T-helper 9 cell (primary cell): ENCODE data around the gene PARP9.
A peak's percentile ranks its signal among the peaks of the same experiment; 100 is the strongest.
"Not testable (repeated sequence)": the region's sequence is repeated elsewhere in the genome, so short reads cannot be mapped to it uniquely, and the experiment has no call there.

Source experiments
- DNase-seq: peaks from one replicate; pipeline ENCODE4 v3.0.0-alpha.2; 2020

Gene PARP9

GRCh38 chr3:122572940-122573412 lies 8.9 kb upstream of the PARP9 start:
- DNase-seq, result no peak

GRCh38 chr3:122568755-122569154 lies 4.7 kb upstream of the PARP9 start:
- DNase-seq, result no peak

GRCh38 chr3:122568131-122568530 lies 4.0 kb upstream of the PARP9 start:
- not testable (repeated sequence) for DNase-seq

DNA sequence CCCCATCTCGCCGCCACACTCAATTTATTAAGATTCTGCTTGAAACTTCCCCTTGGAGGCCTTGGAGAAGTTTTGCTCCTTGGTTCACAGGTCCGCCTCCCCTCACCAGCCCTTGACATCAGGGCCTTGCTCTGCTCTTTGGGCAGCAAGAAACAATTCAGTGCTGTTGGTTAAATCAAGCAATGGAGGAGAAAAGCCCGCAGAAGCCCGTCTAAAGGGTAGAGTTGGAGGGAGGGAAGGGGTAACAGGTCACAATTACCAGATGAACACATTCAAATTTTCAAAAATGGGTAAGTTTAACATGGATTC lies 429 bp downstream of the PARP9 start:
- DNase-seq, result no peak

DNA sequence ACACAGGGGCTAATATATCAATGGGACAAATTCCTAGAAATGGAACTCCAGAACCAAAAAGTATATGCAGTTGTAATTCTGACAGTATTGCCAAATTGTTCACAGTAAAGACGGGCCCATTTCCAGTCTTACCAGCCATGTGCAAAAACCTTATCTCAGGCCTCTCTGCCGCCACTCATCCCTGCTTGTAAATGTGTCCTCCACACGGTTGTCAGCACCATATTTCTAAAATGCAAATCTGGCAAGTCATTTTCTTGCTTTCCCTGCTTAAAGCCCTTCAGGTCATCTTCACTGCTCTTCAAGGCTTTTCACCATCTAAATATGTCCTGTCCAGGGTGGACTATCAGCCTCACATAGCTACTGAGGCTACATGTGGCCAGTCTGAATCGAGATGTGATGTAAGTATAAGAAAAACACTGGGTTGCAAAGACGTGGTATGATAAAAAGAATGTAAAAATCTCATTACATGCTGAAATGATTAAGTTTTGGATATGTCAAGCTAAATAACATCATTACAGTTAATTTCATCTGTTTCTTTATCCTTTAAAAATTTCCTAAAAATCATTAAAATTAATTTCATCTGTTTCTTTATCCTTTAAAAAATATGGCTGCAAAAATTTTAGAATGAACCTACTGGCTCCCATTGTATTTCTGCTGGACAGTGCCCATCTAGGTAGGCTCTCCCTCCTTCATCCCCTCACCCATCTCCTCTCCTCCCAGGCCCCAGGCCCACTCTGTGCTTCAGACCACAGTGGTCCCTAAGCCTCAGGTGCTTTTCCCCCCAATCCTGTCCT lies 980 bp downstream of the PARP9 start:
- DNase-seq, result no peak

DNA sequence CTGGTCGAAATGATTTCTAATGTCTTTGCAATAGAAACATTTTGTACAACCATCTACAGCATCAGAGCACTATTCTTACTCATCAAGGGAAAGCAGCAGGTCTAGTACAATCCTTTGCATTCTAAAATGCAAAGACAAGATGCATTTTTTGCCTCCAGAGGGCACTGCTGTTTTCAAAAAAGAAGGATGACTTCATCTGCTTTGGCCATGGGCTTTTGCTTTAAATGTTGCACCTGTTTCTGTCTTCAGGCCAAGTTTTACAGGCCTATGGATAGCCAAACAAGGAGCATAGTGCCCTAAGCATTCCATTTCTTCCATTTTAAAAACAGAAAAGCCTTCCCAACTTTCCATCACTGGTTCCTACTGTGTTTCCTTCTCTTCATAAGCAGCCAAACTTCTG lies 3.4 kb downstream of the PARP9 start:
- peak; percentile 39 for DNase-seq

DNA sequence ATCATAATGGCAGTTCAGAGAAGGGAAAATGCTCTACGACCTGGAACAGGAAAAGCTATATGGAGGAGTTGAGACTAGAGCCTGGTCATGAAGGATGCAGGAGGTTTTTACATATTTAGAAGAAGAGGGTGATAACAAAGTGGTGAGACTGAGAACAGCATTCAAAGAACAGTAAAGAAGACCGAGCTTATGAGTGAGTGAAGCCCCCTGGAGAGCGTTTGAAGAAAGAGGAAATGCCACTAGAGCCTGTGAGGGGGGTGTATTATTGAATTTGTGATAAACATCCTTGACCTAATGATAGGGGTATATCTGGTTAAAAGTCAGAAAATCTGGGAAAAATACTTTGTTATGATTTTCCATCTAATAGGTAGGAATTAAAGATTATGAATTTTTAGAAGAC lies 4.2 kb downstream of the PARP9 start:
- no peak for DNase-seq

- no peak for DNase-seq
Observed at GRCh38 chr3:122558605-122559004, 5.5 kb downstream of the PARP9 start.

DNA sequence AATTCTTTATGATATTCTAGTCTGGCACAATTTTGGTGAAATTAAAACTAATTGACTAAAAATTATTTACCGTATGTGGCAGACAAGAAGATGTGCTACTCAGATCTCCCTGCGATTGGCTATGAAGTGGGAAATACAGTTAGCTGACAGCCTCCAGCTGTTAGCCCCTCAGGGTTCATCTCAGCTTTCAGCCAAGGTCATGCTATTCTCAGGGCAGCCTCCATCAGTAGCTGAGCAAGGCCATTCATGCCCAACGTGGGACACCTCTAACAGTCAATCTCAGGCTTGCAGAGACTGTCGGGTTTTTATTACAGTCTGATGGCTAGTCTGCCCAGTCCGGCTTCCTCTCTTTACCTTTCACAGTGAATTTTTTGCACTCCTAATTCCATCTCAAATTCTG lies 6.7 kb downstream of the PARP9 start:
- no peak for DNase-seq

DNA sequence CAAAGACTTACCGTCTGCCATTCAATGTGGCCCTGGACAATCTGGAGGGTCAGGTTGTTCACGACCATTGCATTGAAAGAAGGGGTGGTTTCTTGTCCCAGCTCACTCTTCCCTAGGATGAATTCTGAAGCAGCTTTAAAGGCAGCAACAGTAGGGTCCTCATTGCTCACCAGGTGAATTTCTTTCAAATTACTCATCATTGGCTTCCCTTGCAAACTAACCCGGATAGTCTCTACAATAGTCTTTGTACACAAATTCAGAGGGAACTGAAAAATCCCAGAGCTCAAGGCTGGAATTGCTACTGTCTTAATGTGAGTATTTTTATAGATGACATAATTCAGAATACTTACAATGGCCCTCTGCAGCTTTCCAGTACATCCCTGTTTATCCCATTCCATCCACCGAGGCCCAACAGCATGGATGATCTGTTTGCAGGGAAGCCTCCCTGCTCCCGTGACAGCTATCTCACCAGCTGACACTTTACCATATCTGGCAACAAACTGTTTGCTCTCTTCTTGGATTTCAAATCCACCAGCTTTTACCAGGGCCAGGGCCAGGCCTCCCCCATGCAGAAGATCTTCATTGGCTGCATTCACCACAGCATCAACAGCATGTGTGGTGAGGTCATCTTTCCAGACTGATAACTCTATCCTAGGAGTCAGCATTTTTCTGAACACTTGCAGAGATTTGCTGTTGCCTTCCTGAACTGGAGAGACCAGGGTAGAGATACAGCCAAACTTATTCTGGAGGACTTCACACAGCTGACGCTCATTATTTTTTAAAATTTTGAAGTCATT lies 8.6 kb downstream of the PARP9 start:
- DNase-seq, result no peak

- no peak for DNase-seq
Observed at GRCh38 chr3:122553171-122553570, 10.9 kb downstream of the PARP9 start.

- DNase-seq, result no peak
Observed at GRCh38 chr3:122548619-122549018, 15.5 kb downstream of the PARP9 start.

DNA sequence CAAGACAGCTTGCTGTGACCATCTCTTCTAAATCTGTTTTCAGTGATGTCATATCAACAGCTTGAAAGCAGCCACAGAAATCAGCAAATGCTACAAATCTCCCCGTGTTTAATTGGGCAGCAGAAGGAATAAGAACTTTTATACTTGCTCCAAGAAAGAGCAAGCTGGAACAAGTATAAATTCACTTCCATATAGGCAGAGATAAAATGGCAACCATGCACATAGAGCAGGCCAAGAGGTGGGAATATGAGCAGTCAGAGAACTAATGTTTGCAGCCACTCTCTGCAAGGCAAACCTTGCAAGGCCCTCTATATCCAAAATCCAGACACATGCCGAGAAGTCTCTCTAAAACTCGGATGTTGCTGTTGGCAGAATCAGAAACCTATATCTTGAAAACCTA lies 16.0 kb downstream of the PARP9 start:
- DNase-seq, result no peak

DNA sequence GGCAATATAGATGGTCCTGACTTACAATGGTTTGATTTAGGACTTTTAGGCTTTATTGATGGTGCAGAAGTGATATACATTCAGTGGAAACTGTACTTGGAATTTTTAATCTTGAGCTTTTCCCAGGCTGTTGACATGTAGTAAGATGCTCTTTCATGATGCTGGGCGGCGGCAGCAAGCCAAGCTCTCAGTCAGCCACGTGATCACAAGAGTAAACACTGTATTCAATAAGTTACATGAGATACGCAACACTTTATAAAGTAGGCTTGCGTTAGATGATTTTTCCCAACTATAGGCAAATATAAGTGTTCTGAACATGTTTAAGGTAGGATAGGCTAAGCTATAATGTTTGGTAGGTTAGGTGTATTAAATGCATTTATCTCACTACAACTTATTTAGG lies 17.9 kb downstream of the PARP9 start:
- DNase-seq, result no peak

GRCh38 chr3:122538956-122539490 lies 25.1 kb downstream of the PARP9 start:
- no peak for DNase-seq

GRCh38 chr3:122536632-122537001 lies 27.5 kb downstream of the PARP9 start:
- no peak for DNase-seq

- DNase-seq, result no peak
Observed at GRCh38 chr3:122535964-122536631, 28.0 kb downstream of the PARP9 start.

DNA sequence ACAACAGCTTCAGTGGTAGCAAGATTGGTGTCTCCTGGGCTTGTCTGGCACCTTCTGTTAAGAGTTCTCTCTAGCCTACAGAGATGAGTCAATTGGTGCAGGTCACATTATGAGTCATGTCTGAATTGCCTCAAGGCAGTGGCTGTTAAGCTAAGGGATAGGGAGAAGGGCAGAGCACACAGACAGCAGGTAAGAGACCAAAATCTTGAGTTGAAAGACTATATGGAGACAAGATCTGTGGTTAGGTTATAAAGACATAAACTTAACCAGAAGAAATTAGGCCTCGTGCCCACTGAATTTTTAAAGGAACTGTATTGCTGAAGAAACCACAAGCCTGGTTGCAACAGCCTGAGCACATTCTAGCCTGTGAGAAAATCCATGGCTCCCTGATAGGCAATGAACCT lies 30.2 kb downstream of the PARP9 start:
- DNase-seq, result no peak

DNA sequence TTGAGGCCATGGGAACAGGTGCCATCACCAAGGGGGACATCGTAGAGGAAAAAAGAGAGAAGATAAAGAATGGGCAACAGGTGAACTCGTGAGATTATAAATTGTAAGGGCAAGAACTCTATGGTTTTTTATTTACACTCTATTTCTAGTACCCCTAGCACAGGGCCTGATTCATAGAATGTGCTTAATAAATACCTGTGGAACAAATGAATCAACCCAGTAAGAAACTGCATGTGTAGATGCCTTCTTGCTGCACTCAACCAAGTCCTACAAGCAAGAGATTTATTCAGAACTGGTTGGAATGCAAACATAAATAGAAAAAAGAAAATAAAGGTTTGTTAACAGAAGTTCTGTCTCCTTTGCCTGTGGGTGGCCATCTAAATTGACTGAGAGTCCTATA lies 30.6 kb downstream of the PARP9 start:
- DNase-seq, result no peak

- no peak for DNase-seq
Observed at GRCh38 chr3:122530164-122530563, 33.9 kb downstream of the PARP9 start.

- no peak for DNase-seq
Observed at GRCh38 chr3:122523317-122523716, 40.8 kb downstream of the PARP9 start.

- no peak for DNase-seq
Observed at GRCh38 chr3:122520861-122521260, 43.2 kb downstream of the PARP9 start.

DNA sequence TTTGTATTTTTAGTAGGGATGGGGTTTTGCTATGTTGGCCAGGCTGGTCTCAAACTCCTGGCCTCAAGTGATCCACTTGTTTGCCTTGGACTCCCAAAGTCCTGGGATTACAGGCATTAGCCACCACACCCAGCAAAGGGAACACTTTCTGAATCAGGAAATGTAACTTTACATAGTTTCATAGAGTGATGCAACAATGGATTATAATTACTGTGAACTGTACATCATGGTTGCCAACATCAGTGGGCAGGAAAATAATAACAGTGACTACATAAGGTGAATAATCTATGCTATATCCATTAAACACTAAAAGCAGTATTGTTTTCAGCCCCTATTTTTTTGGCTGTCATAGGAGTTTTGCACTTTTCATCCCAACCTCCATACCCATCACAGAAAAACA lies 44.4 kb downstream of the PARP9 start:
- DNase-seq, result no peak
